A549 (cell line): Measurements from ENCODE around the gene FSTL5. TPM values are rescaled to one million over a fixed set of nuclear protein-coding genes. Genes with fewer than 3 reads are reported as not detected.

Experiments
- ATAC-seq, 2 experiments: fragments of 200-7000 bp in 1 of 2; fragments of >200 bp in 1 of 2; cut with Nextera tagmentation in 1 of 2; cut with Tn5 transposase in 1 of 2; 3 replicates each; pipeline versions ENCODE4 v1.8.0 to v1.9.1; 2018 to 2020; ENCODE audit warnings: mild to moderate bottlenecking in 1 of 2, moderate library complexity in 1 of 2
- CTCF ChIA-PET: fragments of 300-600 bp; sonication (Branson Sonifier 250); formaldehyde crosslinking; extraction: SDS; loops from one replicate; lab custom pipeline; 2021; ENCODE audit warnings: antibody characterized with exemption, inconsistent platforms; lab: Yijun Ruan, JAX
- POLR2A ChIA-PET: fragments of 350-600 bp; formaldehyde crosslinking; extraction: SDS; loops from one replicate; lab custom pipeline; 2021; ENCODE audit warnings: antibody characterized with exemption, inconsistent platforms; lab: Yijun Ruan, JAX
- DNase-seq, 2 experiments: peaks; one replicate each; pipeline versions ENCODE4 v3.0.0 to v3.0.0-alpha.2; 2011 to 2016; ENCODE audit warnings: low read depth in 1 of 2, low spot score in 1 of 2
- FAIRE-seq: peaks from 2 replicates; lab custom pipeline; 2011; peaks lifted over from hg19 to GRCh38; lab: Jason Lieb, UNC
- H3K27ac ChIP-seq, 2 experiments: fragments of >200 bp; sonication (Bioruptor Twin); formaldehyde crosslinking; 3 replicates each; pipeline ENCODE4 v1.5.1; 2016 to 2017
- H3K4me1 ChIP-seq: fragments of >200 bp; sonication (Bioruptor Twin); formaldehyde crosslinking; 3 replicates; pipeline ENCODE4 v1.6.1; 2016
- H3K4me2 ChIP-seq: fragments of >200 bp; sonication (Bioruptor Twin); formaldehyde crosslinking; 3 replicates; pipeline ENCODE4 v1.6.1; 2016
- H3K4me3 ChIP-seq: fragments of >200 bp; sonication (Bioruptor Twin); formaldehyde crosslinking; 3 replicates; pipeline ENCODE4 v1.5.1; 2016
- H3K9me3 ChIP-seq: fragments of >200 bp; sonication (Bioruptor Twin); formaldehyde crosslinking; 3 replicates; pipeline ENCODE4 v1.6.1; 2016
- CBX2 ChIP-seq: fragments of 200-600 bp; sonication (generic); IDR thresholded peaks from 2 replicates; pipeline ENCODE4 v1.6.1; 2016; ENCODE audit warnings: low read depth, mild to moderate bottlenecking, borderline replicate concordance
- CHD2 ChIP-seq: fragments of 150-350 bp; IDR thresholded peaks from 2 replicates; pipeline ENCODE4 v1.6.1; 2014; ENCODE audit warnings: low read length; ENCODE audit not compliant: partially characterized antibody
- E2F6 ChIP-seq: IDR thresholded peaks from 2 replicates; pipeline ENCODE4 v1.6.1; 2012; ENCODE audit warnings: low read depth, borderline replicate concordance
- EHF ChIP-seq: fragments of 250-450 bp; sonication (Bioruptor Pico); IDR thresholded peaks from 2 replicates; pipeline ENCODE4 v1.5.0; 2020; ENCODE audit warnings: mild to moderate bottlenecking
- ESRRA ChIP-seq: fragments of 150-350 bp; IDR thresholded peaks from 2 replicates; pipeline ENCODE4 v1.6.1; 2014; ENCODE audit warnings: mild to moderate bottlenecking, low read length, borderline replicate concordance
- GATA3 ChIP-seq: IDR thresholded peaks from 2 replicates; pipeline ENCODE4 v1.6.1; 2012; ENCODE audit warnings: borderline replicate concordance
- HEYL ChIP-seq: fragments of 250-450 bp; sonication (Bioruptor Pico); IDR thresholded peaks from 2 replicates; pipeline ENCODE4 v1.8.0; 2021; ENCODE audit warnings: mild to moderate bottlenecking, moderate library complexity
- HMGXB4 ChIP-seq: fragments of 250-450 bp; sonication (Bioruptor Pico); IDR thresholded peaks from 2 replicates; pipeline ENCODE4 v1.5.0; 2021; ENCODE audit warnings: mild to moderate bottlenecking, moderate library complexity, borderline replicate concordance
- HOXA7 ChIP-seq: fragments of 250-450 bp; sonication (Bioruptor Pico); IDR thresholded peaks from 2 replicates; pipeline ENCODE4 v1.5.0; 2020; ENCODE audit warnings: mild to moderate bottlenecking, moderate library complexity
- HOXB13 ChIP-seq: fragments of 250-450 bp; sonication (Bioruptor Pico); IDR thresholded peaks from 2 replicates; pipeline ENCODE4 v1.5.0; 2020; ENCODE audit warnings: low read depth, mild to moderate bottlenecking, moderate library complexity
- HOXB5 ChIP-seq: fragments of 250-450 bp; sonication (Bioruptor Pico); IDR thresholded peaks from 2 replicates; pipeline ENCODE4 v1.5.0; 2020; ENCODE audit warnings: mild to moderate bottlenecking, moderate library complexity
- JUNB ChIP-seq: fragments of >200 bp; sonication (Bioruptor Twin); formaldehyde crosslinking; IDR thresholded peaks from 2 replicates; pipeline ENCODE4 v1.6.1; 2016
- MAZ ChIP-seq: fragments of 150-350 bp; IDR thresholded peaks from 2 replicates; pipeline ENCODE4 v1.6.1; 2014; ENCODE audit warnings: antibody characterized with exemption, low read depth, low read length, borderline replicate concordance
- MYC ChIP-seq: IDR thresholded peaks from 2 replicates; pipeline ENCODE4 v1.6.1; 2012; ENCODE audit warnings: mild to moderate bottlenecking, inconsistent platforms, low read length, improper control_type of control experiment, borderline replicate concordance
- NFE2L2 ChIP-seq: fragments of 150-350 bp; conservative IDR thresholded peaks from 2 replicates; pipeline ENCODE4 v1.6.1; 2014; ENCODE audit warnings: low read length
- NR3C1 ChIP-seq: fragments of >200 bp; sonication (Bioruptor Twin); formaldehyde crosslinking; IDR thresholded peaks from 3 replicates; pipeline ENCODE4 v1.6.1; 2017
- POLR2A ChIP-seq: IDR thresholded peaks from 2 replicates; pipeline ENCODE4 v1.6.1; 2012; ENCODE audit warnings: mild to moderate bottlenecking, low read length
- RNF2 ChIP-seq: fragments of 200-600 bp; sonication (generic); IDR thresholded peaks from 2 replicates; pipeline ENCODE4 v1.6.1; 2016; ENCODE audit warnings: low read depth, mild to moderate bottlenecking, antibody characterized with exemption, moderate library complexity, borderline replicate concordance
- TFCP2L1 ChIP-seq: fragments of 250-450 bp; sonication (Bioruptor Pico); IDR thresholded peaks from 2 replicates; pipeline ENCODE4 v1.5.0; 2021; ENCODE audit warnings: mild to moderate bottlenecking
- TP53 ChIP-seq: fragments of 250-450 bp; sonication (Bioruptor Pico); IDR thresholded peaks from 2 replicates; pipeline ENCODE4 v1.5.0; 2021; ENCODE audit warnings: mild to moderate bottlenecking, moderate library complexity
- ZC3H11A ChIP-seq: fragments of 450-650 bp; IDR thresholded peaks from 2 replicates; pipeline ENCODE4 v1.6.1; 2014; ENCODE audit warnings: antibody characterized with exemption, mild to moderate bottlenecking
- WGBS: methylation state at CpG from one replicate; pipeline ENCODE4 v1.1.6; 2017; ENCODE audit errors: missing lambda C conversion rate; 5-methylcytosine and 5-hydroxymethylcytosine counted together
- polyA plus RNA-seq, 4 experiments: library from polyadenylated mRNA; depleted of rRNA in 3 of 4; stranded (reverse); fragments of >200 nt; fragmentation: RNase III in 1 of 4; extraction: RNeasy Plus Mini Kit Qiagen cat#74134 plus additional on column Dnase treatment in 1 of 4; gene quantifications; 2 replicates in 3 of 4; 3 replicates in 1 of 4; pipeline ENCODE4 v1.2.3, GENCODE V29; 2011 to 2017
- TF ChIP-seq, protein P1 (sequence below): fragments of 150-350 bp; IDR thresholded peaks from 2 replicates; pipeline ENCODE4 v1.6.1; 2014; ENCODE audit warnings: low read depth, mild to moderate bottlenecking, low read length
- TF ChIP-seq, protein P2 (sequence below): fragments of >200 bp; sonication (Bioruptor Twin); formaldehyde crosslinking; IDR thresholded peaks from 3 replicates; pipeline ENCODE4 v1.5.1; 2016
- TF ChIP-seq, protein P3 (sequence below): fragments of 200-600 bp; sonication (generic); IDR thresholded peaks from 2 replicates; pipeline ENCODE4 v1.6.1; 2016; ENCODE audit warnings: antibody characterized with exemption, mild to moderate bottlenecking, moderate library complexity

FSTL5 gene
- polyA plus RNA-seq, 2 of the 4 experiments (the other 2 are of a cell fraction), result 0.06 to 0.10 TPM

DNA sequence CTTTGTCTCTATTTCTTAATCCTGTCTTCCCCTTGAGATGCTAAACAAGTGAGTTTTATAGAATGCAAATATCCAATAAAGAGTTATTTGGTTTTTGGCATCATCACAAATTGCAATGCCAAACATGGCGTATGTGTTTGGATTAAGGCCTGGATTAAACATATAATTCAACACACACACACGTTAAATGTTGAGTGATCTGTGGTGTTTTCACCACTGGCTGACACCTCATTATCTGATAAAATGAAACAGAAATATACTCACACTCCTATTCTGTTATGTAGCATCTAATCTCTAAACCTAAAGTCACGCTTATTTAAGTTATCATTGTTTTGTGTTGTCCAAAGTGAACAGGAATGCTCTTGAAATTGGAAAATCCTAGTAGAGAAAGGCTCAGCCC lies 506.2 kb downstream of the FSTL5 start:
- 70% methylated on average over 3 of the region's 3 CpGs for WGBS
- no peak for TF ChIP-seq EHF
- TF ChIP-seq, protein P1, sequence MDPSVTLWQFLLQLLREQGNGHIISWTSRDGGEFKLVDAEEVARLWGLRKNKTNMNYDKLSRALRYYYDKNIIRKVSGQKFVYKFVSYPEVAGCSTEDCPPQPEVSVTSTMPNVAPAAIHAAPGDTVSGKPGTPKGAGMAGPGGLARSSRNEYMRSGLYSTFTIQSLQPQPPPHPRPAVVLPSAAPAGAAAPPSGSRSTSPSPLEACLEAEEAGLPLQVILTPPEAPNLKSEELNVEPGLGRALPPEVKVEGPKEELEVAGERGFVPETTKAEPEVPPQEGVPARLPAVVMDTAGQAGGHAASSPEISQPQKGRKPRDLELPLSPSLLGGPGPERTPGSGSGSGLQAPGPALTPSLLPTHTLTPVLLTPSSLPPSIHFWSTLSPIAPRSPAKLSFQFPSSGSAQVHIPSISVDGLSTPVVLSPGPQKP, result no peak
- no peak for TF ChIP-seq CHD2
- no peak for TF ChIP-seq ESRRA
- no peak for TF ChIP-seq NFE2L2
- TF ChIP-seq TFCP2L1 (CRISPR knock-in tag), result no peak
- Histone ChIP-seq H3K9me3 (no peaks in the 10 kb centered on the region), H3K27ac (no peak overlapping the region), H3K4me1 (no peaks in the 10 kb centered on the region), H3K4me3 (no peak overlapping the region), H3K4me2 (no peak overlapping the region)
- no peak for DNase-seq
- no peak for ATAC-seq
- no peak for FAIRE-seq
- CTCF ChIA-PET, result no interaction called here
- POLR2A ChIA-PET, result no interaction called here

DNA sequence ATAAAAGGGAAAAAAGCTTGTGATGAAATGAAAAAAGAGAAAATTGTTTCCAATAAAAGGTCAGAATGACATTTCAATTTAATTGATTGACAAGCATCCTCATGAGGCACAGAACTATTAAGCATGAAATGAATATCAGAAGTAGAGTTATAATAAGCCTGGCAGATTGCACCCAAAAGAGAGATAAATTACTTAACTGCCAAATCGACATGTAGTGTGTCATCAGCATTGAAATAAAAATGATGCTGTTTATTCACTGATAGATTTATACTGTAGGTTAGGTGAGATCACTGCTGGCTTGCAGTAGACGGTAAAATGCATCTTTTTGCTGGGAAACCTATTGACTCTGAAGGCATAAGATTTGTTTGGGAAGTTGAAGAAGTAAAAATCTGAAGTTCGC lies 507.2 kb downstream of the FSTL5 start:
- no peak for TF ChIP-seq MYC
- no peak for TF ChIP-seq E2F6
- TF ChIP-seq TP53 (CRISPR knock-in tag), result no peak
- TF ChIP-seq HOXB5 (CRISPR knock-in tag), result no peak
- TF ChIP-seq, protein P2, sequence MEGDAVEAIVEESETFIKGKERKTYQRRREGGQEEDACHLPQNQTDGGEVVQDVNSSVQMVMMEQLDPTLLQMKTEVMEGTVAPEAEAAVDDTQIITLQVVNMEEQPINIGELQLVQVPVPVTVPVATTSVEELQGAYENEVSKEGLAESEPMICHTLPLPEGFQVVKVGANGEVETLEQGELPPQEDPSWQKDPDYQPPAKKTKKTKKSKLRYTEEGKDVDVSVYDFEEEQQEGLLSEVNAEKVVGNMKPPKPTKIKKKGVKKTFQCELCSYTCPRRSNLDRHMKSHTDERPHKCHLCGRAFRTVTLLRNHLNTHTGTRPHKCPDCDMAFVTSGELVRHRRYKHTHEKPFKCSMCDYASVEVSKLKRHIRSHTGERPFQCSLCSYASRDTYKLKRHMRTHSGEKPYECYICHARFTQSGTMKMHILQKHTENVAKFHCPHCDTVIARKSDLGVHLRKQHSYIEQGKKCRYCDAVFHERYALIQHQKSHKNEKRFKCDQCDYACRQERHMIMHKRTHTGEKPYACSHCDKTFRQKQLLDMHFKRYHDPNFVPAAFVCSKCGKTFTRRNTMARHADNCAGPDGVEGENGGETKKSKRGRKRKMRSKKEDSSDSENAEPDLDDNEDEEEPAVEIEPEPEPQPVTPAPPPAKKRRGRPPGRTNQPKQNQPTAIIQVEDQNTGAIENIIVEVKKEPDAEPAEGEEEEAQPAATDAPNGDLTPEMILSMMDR, result no peak
- TF ChIP-seq HEYL (CRISPR knock-in tag), result no peak
- no peak for TF ChIP-seq POLR2A
- TF ChIP-seq RNF2, result no peak
- no peak for TF ChIP-seq HMGXB4 (CRISPR knock-in tag)
- TF ChIP-seq NR3C1, result no peak
- no peak for TF ChIP-seq CBX2
- no peak for TF ChIP-seq HOXB13
- no peak for TF ChIP-seq ZC3H11A
- no peak for TF ChIP-seq HOXA7 (CRISPR knock-in tag)
- TF ChIP-seq TFCP2L1 (CRISPR knock-in tag), result no peak
- Histone ChIP-seq H3K4me2 (no peak overlapping the region), H3K27ac (no peak overlapping the region), H3K4me1 (no peaks in the 10 kb centered on the region), H3K9me3 (no peaks in the 10 kb centered on the region), H3K4me3 (no peak overlapping the region)
- no peak for DNase-seq
- ChIA-PET CTCF (no interaction called here), POLR2A (no interaction called here)
- ATAC-seq, result no peak
- FAIRE-seq, result no peak
- 45% methylated on average over 3 of the region's 3 CpGs for WGBS

- no peak overlapping the region for H3K4me2 ChIP-seq
- no peak overlapping the region for H3K4me3 ChIP-seq
- DNase-seq, result no peak
- CTCF ChIA-PET, result no interaction called here
- no peak for FAIRE-seq
- WGBS, result 60% methylated on average over 2 of the region's 2 CpGs
- H3K27ac ChIP-seq, result no peak overlapping the region
- no peaks in the 10 kb centered on the region for H3K4me1 ChIP-seq
- no peaks in the 10 kb centered on the region for H3K9me3 ChIP-seq
- POLR2A ChIA-PET, result no interaction called here
- ATAC-seq, result no peak
- TF ChIP-seq GATA3 (no peak), MAZ (no peak), HMGXB4 (CRISPR knock-in tag) (no peak), JUNB (no peak)
- TF ChIP-seq, protein P3, sequence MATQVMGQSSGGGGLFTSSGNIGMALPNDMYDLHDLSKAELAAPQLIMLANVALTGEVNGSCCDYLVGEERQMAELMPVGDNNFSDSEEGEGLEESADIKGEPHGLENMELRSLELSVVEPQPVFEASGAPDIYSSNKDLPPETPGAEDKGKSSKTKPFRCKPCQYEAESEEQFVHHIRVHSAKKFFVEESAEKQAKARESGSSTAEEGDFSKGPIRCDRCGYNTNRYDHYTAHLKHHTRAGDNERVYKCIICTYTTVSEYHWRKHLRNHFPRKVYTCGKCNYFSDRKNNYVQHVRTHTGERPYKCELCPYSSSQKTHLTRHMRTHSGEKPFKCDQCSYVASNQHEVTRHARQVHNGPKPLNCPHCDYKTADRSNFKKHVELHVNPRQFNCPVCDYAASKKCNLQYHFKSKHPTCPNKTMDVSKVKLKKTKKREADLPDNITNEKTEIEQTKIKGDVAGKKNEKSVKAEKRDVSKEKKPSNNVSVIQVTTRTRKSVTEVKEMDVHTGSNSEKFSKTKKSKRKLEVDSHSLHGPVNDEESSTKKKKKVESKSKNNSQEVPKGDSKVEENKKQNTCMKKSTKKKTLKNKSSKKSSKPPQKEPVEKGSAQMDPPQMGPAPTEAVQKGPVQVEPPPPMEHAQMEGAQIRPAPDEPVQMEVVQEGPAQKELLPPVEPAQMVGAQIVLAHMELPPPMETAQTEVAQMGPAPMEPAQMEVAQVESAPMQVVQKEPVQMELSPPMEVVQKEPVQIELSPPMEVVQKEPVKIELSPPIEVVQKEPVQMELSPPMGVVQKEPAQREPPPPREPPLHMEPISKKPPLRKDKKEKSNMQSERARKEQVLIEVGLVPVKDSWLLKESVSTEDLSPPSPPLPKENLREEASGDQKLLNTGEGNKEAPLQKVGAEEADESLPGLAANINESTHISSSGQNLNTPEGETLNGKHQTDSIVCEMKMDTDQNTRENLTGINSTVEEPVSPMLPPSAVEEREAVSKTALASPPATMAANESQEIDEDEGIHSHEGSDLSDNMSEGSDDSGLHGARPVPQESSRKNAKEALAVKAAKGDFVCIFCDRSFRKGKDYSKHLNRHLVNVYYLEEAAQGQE, result no peak
These were observed 508.7 kb downstream of the FSTL5 start for GRCh38 chr4:161655148-161655547.
